AG09319 (cell line): ENCODE measurements around the gene LMAN2L.

Source experiments
- DNase-seq: peaks from one replicate; pipeline ENCODE4 v3.0.0-alpha.2; 2010; ENCODE audit warnings: low read depth; ENCODE audit errors: extremely low read depth
- TF ChIP-seq, protein P1 (sequence below): IDR thresholded peaks from 2 replicates; pipeline ENCODE4 v1.5.1; 2011; ENCODE audit warnings: low read depth, mild to moderate bottlenecking, inconsistent platforms, low read length, moderate library complexity

Gene LMAN2L, protein sequence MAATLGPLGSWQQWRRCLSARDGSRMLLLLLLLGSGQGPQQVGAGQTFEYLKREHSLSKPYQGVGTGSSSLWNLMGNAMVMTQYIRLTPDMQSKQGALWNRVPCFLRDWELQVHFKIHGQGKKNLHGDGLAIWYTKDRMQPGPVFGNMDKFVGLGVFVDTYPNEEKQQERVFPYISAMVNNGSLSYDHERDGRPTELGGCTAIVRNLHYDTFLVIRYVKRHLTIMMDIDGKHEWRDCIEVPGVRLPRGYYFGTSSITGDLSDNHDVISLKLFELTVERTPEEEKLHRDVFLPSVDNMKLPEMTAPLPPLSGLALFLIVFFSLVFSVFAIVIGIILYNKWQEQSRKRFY

DNA sequence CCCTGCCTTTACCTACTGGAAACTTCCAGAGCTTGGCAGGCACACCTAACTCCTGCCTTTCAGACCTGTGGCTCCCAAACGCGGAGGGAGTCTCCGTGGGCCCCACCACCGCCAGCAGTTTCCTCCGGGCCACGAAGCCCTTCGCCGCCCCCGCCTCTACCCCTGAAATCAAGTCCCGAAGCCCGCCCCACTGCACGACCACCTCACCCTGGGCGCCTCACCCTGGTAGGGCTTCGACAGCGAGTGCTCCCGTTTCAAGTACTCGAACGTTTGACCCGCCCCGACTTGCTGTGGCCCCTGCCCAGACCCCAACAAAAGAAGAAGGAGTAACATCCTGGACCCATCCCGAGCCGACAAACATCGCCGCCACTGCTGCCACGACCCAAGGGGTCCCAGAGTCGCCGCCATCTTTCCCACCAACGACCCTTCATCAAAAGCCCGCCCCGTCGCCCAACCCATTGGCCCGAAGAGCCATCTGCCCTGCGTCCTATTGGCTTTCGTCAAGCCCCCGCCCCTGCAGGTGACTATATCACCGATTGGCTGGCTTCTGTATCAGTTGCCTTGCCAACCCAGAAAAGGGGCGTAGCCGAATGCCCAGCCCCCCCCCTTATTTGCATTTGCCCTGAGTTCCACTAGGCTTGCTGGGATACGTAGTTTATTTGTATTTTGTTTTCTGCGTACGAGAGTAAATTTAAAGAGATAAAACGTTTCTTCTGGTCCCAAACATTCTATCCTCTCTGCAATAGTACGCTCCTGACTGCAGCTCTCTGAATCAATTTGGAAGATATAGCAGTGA is at the start of gene LMAN2L:
Gene LMAN2L (minus strand): TSS at position 432 of the 796 bp plus-strand sequence. CDS start 24 bp downstream, at position 408.
- TF ChIP-seq, protein P1, sequence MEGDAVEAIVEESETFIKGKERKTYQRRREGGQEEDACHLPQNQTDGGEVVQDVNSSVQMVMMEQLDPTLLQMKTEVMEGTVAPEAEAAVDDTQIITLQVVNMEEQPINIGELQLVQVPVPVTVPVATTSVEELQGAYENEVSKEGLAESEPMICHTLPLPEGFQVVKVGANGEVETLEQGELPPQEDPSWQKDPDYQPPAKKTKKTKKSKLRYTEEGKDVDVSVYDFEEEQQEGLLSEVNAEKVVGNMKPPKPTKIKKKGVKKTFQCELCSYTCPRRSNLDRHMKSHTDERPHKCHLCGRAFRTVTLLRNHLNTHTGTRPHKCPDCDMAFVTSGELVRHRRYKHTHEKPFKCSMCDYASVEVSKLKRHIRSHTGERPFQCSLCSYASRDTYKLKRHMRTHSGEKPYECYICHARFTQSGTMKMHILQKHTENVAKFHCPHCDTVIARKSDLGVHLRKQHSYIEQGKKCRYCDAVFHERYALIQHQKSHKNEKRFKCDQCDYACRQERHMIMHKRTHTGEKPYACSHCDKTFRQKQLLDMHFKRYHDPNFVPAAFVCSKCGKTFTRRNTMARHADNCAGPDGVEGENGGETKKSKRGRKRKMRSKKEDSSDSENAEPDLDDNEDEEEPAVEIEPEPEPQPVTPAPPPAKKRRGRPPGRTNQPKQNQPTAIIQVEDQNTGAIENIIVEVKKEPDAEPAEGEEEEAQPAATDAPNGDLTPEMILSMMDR: no peak; the same call in 1 of the 2 replicates
- DNase-seq: peak; percentile 93

DNA sequence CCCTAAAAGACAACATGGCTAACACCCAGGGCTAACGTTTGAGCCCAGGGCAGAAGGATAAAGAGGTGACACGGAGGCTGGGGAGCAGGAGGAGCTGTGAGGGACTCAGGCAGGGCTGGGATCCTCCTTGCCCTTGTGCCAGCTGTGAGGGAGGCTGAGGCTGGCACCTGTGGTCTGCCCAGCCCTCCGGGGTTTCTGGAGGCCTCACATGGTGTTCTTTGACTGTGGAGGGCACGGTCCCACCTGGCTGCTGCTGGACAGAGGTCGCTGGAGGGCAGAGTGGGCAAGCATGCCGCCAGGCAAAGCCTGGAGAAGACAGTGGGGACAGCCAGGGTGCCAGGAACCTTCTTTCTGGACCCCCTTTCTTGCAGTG is 49.4 kb upstream of the LMAN2L start:
- TF ChIP-seq, protein P1: no peak
- DNase-seq: no peak

DNA sequence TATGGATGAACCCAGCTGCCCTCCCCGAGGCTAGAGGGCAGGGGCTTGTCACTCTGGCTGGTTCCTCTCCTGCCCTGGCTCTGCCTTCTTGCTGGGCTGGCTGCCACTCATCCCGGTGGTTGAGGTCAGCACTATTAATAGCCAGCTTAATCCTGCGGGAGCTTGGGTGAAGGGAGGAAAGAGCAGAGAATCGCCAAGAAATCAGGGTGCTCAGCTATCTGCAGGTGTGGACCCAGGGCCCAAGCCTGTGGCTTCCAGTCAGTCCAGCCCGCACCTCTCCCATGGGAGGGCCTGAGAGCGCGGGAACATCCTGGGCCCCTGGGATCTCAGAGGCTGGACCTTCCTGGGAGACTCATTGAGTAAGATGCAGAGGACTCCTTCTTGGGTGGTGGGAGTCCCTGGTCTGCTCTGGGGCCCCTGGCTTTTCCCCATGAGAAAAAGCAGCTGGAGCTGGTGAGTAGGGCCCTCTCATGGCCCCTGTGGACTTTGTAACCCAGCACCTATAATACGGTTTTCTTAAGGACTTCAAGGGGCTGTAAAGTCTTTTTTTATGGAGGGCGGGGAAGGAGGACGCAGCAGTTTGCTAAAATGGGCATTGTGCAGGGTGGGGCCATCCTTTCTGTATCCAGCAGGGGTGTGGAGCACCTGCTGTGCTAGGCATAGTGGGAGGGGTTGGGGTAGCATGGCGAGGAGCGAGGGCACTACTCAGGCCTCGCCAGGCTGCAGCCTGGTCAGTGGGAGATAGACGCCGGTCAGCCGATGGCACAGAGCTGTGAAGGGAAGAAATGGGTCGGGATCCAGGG is 48.8 kb upstream of the LMAN2L start:
- TF ChIP-seq, protein P1: no peak
- no peak for DNase-seq

DNA sequence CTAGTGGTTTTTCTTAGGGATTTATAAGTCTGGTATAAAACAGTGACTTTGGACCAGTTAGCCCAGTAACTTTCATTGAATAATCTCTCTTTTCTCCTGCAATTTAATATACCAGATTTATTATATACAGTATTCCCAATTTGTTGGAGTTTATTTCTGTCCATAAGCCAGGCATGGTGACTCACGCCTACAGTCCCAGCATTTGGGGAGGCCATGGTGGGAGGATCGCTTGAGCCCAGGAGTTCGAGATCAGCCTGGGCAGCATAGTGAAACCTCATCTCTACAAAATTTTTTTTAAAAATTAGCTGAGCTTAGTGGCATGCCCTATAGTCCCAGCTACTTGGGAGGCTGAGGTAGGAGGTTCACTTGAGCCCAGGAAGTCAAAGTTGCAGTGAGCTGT is 47.5 kb upstream of the LMAN2L start:
- TF ChIP-seq, protein P1: no peak
- DNase-seq: no peak

DNA sequence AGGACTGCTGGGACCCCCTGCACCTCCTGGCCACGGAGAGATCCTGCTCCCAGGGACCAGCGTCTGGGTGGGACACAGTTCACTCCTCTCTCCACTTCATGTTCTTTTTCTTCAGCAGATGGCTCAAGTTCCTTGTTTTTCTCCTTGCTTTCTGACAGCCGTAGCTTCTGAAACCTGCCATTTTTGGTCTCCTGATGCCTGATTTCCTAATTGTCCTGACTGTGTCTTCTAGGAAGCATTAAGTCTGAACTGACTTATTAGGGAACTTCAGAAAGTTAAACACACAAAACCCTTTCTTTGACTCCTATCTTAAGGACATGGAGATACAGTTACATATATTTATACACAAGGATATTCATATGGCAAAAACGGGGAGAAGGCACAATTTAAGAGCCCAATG is 43.5 kb upstream of the LMAN2L start:
- DNase-seq: no peak
- TF ChIP-seq, protein P1: no peak

DNA sequence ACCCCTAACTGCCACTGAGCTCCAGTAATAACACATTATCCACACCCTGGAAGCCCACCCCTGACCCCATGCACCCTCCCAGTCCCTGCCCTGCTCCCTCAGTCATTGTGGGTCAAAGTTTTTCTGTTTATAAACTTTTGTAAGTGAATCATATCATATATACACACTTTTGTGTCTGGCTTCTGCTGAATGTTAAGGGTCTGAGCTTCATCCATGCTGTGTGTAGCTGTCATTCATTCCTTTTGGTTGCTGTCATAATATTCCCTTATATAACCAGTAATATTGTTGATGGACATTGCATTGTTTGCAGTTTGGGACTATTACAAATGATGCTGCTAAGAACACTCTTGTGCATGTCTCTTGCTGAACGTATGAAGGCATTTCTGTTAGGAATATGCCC is 35.3 kb upstream of the LMAN2L start:
- DNase-seq: no peak
- TF ChIP-seq, protein P1: no peak
